Breast epithelium (tissue), 4 donors: ENCODE measurements around the gene CRYBG2. TPM values are rescaled to one million over a fixed set of nuclear protein-coding genes. Genes with fewer than 3 reads are reported as not detected.
A peak's percentile ranks its signal among the peaks of the same experiment; 100 is the strongest.

Experiments used
- DNase-seq, 2 donors: peaks; one replicate each; pipeline ENCODE4 v3.0.0-alpha.2; 2019; ENCODE audit warnings: low spot score in 2 of 2
- H3K27ac ChIP-seq, 2 donors: fragments of 200-600 bp; sonication (generic) in 1 of 2; one replicate each; pipeline ENCODE4 v1.5.1; 2016 to 2019; ENCODE audit warnings: mild to moderate bottlenecking in 1 of 2
- H3K27me3 ChIP-seq, 2 donors: fragments of 200-600 bp; sonication (generic) in 1 of 2; one replicate each; pipeline versions ENCODE4 v1.5.1 to v1.6.0; 2017 to 2019; ENCODE audit warnings: control low read depth in 1 of 2, mild to moderate bottlenecking in 1 of 2
- H3K36me3 ChIP-seq: fragments of 200-600 bp; one replicate; pipeline ENCODE4 v1.5.1; 2019
- H3K4me1 ChIP-seq, 2 donors: fragments of 200-600 bp; sonication (generic); one replicate each; pipeline ENCODE4 v1.5.1; 2016 to 2019; ENCODE audit warnings: control low read depth in 1 of 2
- H3K4me3 ChIP-seq, 3 donors: fragments of 200-600 bp; sonication (generic); 1 replicate in 2 of 3; 2 replicates in 1 of 3; pipeline ENCODE4 v1.5.1; 2016 to 2019; ENCODE audit warnings: mild to moderate bottlenecking in 3 of 3, moderate library complexity in 2 of 3
- H3K9me3 ChIP-seq, 2 donors: fragments of 200-600 bp; sonication (generic) in 1 of 2; one replicate each; pipeline ENCODE4 v1.5.1; 2016 to 2019; ENCODE audit warnings: control low read depth in 1 of 2
- POLR2A ChIP-seq: fragments of 450-650 bp; IDR thresholded peaks from one replicate; pipeline ENCODE4 v1.6.1; 2016; ENCODE audit warnings: antibody characterized with exemption, mild to moderate bottlenecking, moderate library complexity
- POLR2AphosphoS5 ChIP-seq, 3 donors: sonication (generic); formaldehyde crosslinking; IDR thresholded peaks; one replicate each; pipeline ENCODE4 v1.6.1; 2017; ENCODE audit warnings: antibody characterized with exemption in 3 of 3
- intact Hi-C: fragments of 100-400 bp; cut with DNase I; formaldehyde crosslinking; loops from one replicate; pipeline ENCODE4 v1.15.1; 2023; ENCODE audit warnings: low total_unique reads
- total RNA-seq, 3 donors: library from RNA; depleted of rRNA; stranded (reverse); fragments of >200 nt; gene quantifications; one replicate each; pipeline ENCODE4 v1.1.0, GENCODE V29; 2016
- TF ChIP-seq, protein P1 (sequence below), 3 donors: fragments of 450-650 bp; IDR thresholded peaks; one replicate each; pipeline ENCODE4 v1.5.1; 2016 to 2017; ENCODE audit warnings: antibody characterized with exemption in 3 of 3, mild to moderate bottlenecking in 3 of 3, moderate library complexity in 3 of 3

The CRYBG2 gene
- total RNA-seq, 3 donors from 2014 or later: 0.66 TPM; not detected in 2

DNA sequence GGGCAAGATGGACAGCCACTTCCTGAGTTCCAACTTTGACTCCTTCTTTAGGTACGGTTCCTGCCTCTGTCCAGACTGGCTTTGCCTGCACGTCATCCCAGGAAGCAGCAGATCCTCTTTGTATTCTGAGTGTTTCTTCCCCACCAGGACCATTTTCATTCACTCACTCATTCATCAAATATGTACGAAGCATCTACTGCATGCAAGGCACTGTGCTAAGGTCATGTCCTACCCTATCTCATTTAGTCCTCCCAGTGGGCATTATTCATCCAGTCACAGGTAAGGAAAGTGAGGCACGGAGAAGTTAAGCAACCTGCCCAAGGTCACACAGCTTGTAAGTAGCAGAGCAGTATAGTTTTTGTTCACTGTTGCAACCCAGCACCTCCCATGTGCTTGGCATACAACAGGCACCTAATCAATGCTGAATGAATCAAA lies 13.9 kb downstream of the CRYBG2 start:
- Histone ChIP-seq H3K27ac (no peak overlapping the region), H3K4me3 (no peak overlapping the region), H3K36me3 (no peaks in the 10 kb centered on the region), H3K27me3 (no peaks in the 10 kb centered on the region), H3K4me1 (no peaks in the 10 kb centered on the region), H3K9me3 (no peaks in the 10 kb centered on the region)
- intact Hi-C loops: no loop called here
- TF ChIP-seq POLR2A: no peak
- TF ChIP-seq, protein P1, sequence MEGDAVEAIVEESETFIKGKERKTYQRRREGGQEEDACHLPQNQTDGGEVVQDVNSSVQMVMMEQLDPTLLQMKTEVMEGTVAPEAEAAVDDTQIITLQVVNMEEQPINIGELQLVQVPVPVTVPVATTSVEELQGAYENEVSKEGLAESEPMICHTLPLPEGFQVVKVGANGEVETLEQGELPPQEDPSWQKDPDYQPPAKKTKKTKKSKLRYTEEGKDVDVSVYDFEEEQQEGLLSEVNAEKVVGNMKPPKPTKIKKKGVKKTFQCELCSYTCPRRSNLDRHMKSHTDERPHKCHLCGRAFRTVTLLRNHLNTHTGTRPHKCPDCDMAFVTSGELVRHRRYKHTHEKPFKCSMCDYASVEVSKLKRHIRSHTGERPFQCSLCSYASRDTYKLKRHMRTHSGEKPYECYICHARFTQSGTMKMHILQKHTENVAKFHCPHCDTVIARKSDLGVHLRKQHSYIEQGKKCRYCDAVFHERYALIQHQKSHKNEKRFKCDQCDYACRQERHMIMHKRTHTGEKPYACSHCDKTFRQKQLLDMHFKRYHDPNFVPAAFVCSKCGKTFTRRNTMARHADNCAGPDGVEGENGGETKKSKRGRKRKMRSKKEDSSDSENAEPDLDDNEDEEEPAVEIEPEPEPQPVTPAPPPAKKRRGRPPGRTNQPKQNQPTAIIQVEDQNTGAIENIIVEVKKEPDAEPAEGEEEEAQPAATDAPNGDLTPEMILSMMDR (IDR thresholded peaks at IDR 0.05): no peak
- no peak for TF ChIP-seq POLR2AphosphoS5 (IDR thresholded peaks at IDR 0.05)
- no peak for DNase-seq

DNA sequence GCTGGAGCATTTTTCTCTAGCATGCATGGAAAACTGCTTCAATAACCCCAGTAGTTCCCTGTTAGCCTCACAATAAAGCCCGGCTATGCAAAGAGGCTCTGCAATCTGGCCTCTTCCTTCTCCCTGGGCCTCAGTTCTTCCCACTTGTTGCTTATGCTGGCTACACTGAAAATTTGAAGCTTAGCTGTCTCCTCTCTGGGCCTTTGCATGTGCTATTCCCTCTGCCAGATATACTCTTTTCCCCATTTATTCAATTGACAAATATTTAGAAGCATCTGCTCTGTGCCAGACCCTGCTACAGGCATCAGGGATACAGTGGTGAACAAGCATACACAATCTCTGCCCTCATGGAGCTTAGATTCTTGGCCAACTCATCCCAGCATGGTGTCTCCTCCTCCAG lies 15.3 kb downstream of the CRYBG2 start:
- Histone ChIP-seq H3K9me3 (no peaks in the 10 kb centered on the region), H3K4me3 (no peak overlapping the region), H3K27me3 (no peaks in the 10 kb centered on the region), H3K36me3 (no peaks in the 10 kb centered on the region), H3K27ac (no peak overlapping the region), H3K4me1 (no peaks in the 10 kb centered on the region)
- no peak for DNase-seq
- intact Hi-C loops: no loop called here
- no peak for TF ChIP-seq POLR2AphosphoS5 (IDR thresholded peaks at IDR 0.05)
- TF ChIP-seq POLR2A: no peak
- TF ChIP-seq, protein P1 (IDR thresholded peaks at IDR 0.05): no peak

DNA sequence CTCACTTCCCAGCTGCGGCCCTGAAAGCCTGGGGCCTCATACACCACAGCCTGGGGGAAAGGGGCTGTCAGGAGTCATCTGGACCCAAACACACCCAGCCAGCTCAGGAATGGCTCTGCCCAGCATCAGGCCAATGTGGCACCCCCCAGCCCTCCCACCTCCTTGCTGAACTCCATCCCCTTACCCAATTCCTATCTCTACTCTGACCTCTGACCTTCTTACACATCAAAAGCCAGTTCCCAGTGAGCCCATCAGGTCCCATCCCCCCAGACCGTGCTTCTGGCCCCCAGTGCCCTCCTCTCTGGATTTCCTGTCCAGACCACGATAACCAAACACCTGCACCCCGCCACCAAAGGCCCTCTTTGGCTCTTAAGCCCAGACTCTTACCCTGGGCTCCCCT lies 16.3 kb downstream of the CRYBG2 start:
- TF ChIP-seq, protein P1 (IDR thresholded peaks at IDR 0.05): no peak
- TF ChIP-seq POLR2A: no peak
- no peak for TF ChIP-seq POLR2AphosphoS5 (IDR thresholded peaks at IDR 0.05)
- H3K9me3 ChIP-seq: no peaks in the 10 kb centered on the region
- no peaks in the 10 kb centered on the region for H3K27me3 ChIP-seq
- H3K4me3 ChIP-seq: no peak overlapping the region
- DNase-seq: no peak
- H3K4me1 ChIP-seq: no peaks in the 10 kb centered on the region
- no peak overlapping the region for H3K27ac ChIP-seq
- no peaks in the 10 kb centered on the region for H3K36me3 ChIP-seq
- intact Hi-C loops: no loop called here

DNA sequence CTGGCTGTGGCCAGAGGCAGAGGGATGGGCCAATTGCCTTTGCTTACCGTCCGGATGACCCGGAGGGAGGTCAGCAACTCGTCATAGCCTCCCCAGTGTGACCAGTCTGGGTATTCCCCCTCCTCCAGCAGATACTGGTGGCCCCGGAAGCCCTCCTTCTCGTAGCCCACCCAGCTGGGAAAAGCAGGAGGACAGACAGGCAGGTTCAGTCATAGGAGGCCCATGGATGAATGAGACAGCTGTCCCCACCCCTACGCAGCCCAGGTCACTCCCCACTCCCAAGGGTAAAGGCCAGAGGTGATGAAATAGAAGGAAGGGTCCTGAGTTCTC lies 16.8 kb downstream of the CRYBG2 start:
- no peaks in the 10 kb centered on the region for H3K36me3 ChIP-seq
- no peaks in the 10 kb centered on the region for H3K9me3 ChIP-seq
- H3K27ac ChIP-seq: no peak overlapping the region
- intact Hi-C loops: no loop called here
- no peaks in the 10 kb centered on the region for H3K27me3 ChIP-seq
- no peaks in the 10 kb centered on the region for H3K4me1 ChIP-seq
- no peak for DNase-seq
- TF ChIP-seq POLR2A (no peak), POLR2AphosphoS5 (IDR thresholded peaks at IDR 0.05) (no peak)
- TF ChIP-seq, protein P1 (IDR thresholded peaks at IDR 0.05): no peak
- H3K4me3 ChIP-seq: no peak overlapping the region

DNA sequence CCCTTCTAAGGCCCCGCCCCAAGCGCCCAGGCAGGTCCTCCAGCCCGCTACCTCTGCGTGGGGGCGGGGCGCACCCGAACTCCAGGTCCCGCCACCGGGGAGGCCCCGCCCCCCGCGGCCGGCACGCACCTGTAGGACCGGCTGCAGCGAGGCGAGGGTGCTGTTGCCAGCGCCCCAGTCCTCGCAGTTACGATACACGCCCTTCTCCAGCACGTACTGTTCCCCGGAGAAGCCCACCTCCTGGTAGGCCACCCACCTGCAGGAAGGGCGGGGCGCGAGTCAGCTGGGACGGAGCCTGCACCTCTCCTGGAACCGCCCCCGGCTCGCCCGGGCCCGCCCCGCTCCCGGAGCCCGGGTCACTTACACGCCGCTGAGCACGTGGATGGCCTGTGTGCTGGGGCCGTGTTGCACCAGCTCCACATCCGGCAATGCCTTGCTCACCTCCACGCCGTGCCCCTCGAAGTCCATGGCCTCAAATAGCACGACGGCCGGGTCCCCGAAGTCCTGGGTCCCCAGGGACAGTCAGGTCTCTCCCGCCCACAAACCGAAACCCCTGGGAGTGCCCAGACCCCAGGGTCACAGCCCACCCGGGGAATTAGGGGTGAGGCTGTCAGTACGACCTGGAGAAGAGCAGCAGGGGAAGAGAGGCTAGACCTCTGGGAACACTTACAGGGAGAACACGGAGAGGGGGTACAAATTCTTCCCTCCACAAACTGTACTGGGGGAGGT lies 17.3 kb downstream of the CRYBG2 start:
- Histone ChIP-seq H3K4me1 (no peaks in the 10 kb centered on the region), H3K36me3 (no peaks in the 10 kb centered on the region), H3K4me3 (peak overlapping the region; percentile 34 to 70 (median 61)), H3K9me3 (no peaks in the 10 kb centered on the region), H3K27ac (no peak overlapping the region), H3K27me3 (no peaks in the 10 kb centered on the region)
- TF ChIP-seq POLR2A (no peak), POLR2AphosphoS5 (IDR thresholded peaks at IDR 0.05) (no peak)
- TF ChIP-seq, protein P1 (IDR thresholded peaks at IDR 0.05): no peak
- intact Hi-C loops: no loop called here
- peak; percentile 88 for DNase-seq
